ENCODE measurements around the gene FNDC3B.

Gene FNDC3B

GRCh38 chr3:172020763-172021162 lies 18.6 kb upstream of the FNDC3B start:
- H3K4me3 ChIP-seq (ENCODE audit: low read depth, low read length) = no peak overlapping the region
- DNase-seq (ENCODE audit: low read depth) = no peak
- no peak for TF ChIP-seq CTCF (IDR thresholded peaks at IDR 0.05; ENCODE audit: low read depth, low read length, missing control alignments)
- in situ Hi-C loops (cut with HindIII; ENCODE audit: low sequenced_read_pairs) = no loop called here

DNA sequence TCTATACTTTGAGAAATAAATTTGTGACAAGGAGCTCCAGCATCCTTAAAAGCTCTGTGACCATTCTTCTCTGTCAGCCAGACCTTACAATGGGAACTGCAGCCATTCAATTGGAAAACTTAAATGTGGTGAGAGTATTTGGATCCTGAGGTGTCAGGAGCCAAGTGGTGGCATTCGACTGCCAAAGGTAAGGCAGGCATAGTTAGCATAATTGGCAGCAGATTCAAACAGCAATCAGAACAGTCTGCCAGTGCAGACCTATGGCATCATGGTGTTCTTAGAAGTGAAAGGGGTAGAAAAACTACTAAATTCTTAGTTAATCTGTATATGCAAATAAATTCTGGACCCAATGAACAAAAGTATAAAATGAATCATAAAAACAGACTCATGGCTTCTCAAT lies 18.2 kb upstream of the FNDC3B start:
- H3K4me3 ChIP-seq (ENCODE audit: low read depth, low read length) = no peak overlapping the region
- DNase-seq (ENCODE audit: low read depth) = no peak
- TF ChIP-seq CTCF (IDR thresholded peaks at IDR 0.05; ENCODE audit: low read depth, low read length, missing control alignments) = no peak
- in situ Hi-C loops (cut with HindIII; ENCODE audit: low sequenced_read_pairs) = no loop called here

DNA sequence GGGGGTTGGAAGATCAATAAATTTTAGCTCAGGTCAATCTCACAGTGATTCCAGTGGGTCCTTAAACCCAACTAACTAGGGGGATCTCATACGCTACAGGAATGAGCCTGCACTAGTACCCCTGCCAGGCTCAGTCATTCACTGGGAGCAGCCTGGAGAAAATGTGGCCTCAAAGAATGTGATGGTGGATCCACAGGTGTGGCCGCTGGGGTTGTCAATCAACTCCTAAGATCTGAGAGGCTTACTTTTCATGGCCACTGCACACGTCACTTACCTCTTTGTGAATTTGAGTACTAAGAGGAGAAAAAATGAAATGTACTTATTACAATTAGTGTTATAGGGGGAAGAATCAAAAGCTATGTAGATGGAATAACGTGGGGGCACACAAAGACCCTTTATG lies 17.5 kb upstream of the FNDC3B start:
- in situ Hi-C loops (cut with HindIII; ENCODE audit: low sequenced_read_pairs) = no loop called here
- no peak for DNase-seq (ENCODE audit: low read depth)
- no peak overlapping the region for H3K4me3 ChIP-seq (ENCODE audit: low read depth, low read length)
- no peak for TF ChIP-seq CTCF (IDR thresholded peaks at IDR 0.05; ENCODE audit: low read depth, low read length, missing control alignments)

GRCh38 chr3:172023915-172024314 lies 15.5 kb upstream of the FNDC3B start:
- TF ChIP-seq CTCF (IDR thresholded peaks at IDR 0.05; ENCODE audit: low read depth, low read length, missing control alignments) = no peak
- in situ Hi-C loops (cut with HindIII; ENCODE audit: low sequenced_read_pairs) = no loop called here
- no peak for DNase-seq (ENCODE audit: low read depth)
- H3K4me3 ChIP-seq (ENCODE audit: low read depth, low read length) = no peak overlapping the region

- H3K4me3 ChIP-seq (ENCODE audit: low read depth, low read length) = no peak overlapping the region
- in situ Hi-C loops (cut with HindIII; ENCODE audit: low sequenced_read_pairs) = no loop called here
- DNase-seq (ENCODE audit: low read depth) = no peak
- no peak for TF ChIP-seq CTCF (IDR thresholded peaks at IDR 0.05; ENCODE audit: low read depth, low read length, missing control alignments)
Observed at GRCh38 chr3:172024679-172025078, 14.7 kb upstream of the FNDC3B start.

DNA sequence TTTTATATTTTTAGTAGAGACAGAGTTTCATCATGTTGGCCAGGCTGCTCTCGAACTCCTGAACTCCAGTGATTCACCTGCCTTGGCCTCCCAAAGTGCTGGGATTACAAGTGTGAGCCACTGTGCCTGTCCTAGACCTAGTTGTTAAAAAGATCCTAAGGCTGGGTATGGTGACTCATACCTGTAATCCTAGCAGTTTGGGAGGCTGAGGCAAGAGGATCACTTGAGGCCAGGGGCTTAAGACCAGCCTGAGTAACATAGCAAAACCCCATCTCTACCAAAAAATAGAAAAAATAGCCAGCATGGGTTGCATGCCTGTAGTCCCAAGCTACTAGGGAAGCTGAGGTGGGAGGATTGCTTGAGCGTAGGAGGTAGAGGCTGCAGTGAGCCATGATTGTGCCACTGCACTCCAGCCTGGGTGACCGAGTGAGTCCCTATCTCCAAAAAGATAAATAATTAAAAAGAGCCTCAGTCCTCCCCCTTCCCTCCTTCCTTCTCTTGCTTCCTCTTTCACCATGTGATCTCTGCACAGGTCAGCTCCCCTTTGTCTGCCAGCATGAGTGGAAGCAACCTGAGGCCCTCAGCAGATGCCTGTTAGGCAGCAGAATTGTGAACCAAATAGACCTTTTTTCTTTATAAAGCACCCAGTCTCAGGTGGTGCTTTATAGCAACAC lies 9.8 kb upstream of the FNDC3B start:
- in situ Hi-C loops (cut with HindIII; ENCODE audit: low sequenced_read_pairs) = no loop called here
- no peak for DNase-seq (ENCODE audit: low read depth)
- no peak overlapping the region for H3K4me3 ChIP-seq (ENCODE audit: low read depth, low read length)
- TF ChIP-seq CTCF (IDR thresholded peaks at IDR 0.05; ENCODE audit: low read depth, low read length, missing control alignments) = no peak

Measured in astrocyte of the cerebellum (primary cell).